Measurements from ENCODE around the gene VSTM5.

- TF ChIP-seq CTCF (IDR thresholded peaks at IDR 0.05) (no peak), POLR2AphosphoS5 (IDR thresholded peaks at IDR 0.05; ENCODE audit: insufficient read depth in 1 of 2, low read depth in 1 of 2) (no peak)
Measured at GRCh38 chr11:93852242-93852641, 1.8 kb upstream of the VSTM5 start.

Data from vagina (tissue), 2 donors.